ENCODE measurements around the gene URI1. TPM values are rescaled to one million over a fixed set of nuclear protein-coding genes. Genes with fewer than 3 reads are reported as not detected.

Gene URI1
- total and polyA plus RNA-seq, 7 experiments from 2014 or later = 17.5 to 106 (median 56.5) TPM

DNA sequence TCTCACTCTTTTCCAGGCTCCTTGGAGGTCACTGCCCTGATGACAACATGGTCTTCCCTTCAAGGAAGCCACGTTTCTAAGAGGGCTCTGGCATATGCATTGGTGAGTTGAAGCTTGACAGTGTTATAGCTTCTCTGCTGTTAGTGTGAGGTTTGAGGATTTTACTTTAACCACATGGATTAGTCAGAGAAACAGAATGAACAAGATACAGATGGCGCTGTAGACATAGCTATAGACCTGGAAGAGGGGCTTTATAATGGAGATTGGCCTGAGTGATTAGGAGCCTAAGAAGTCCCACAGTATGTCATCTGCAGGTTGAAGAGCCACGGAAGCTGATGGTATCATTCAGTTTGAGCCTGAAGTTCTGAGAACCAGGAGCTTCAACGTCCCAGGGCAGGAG is 18.4 kb upstream of the URI1 start:
- H3K27me3 Mint-ChIP-seq = peaks cover 0 to 9% (median 5%) of the 10 kb centered on the region in 5 donors
- H3K4me1 Mint-ChIP-seq = peaks cover 0 to 5% (median 0%) of the 10 kb centered on the region in 7 donors
- Histone ChIP-seq H3K9me3 (ENCODE audit: control insufficient read depth in 2 of 3, low read length in 3 of 3) (no peaks in the 10 kb centered on the region), H3K4me1 (ENCODE audit: control insufficient read depth in 2 of 2, insufficient read depth in 2 of 2, low read length in 2 of 2) (no peaks in the 10 kb centered on the region), H3K4me3 (ENCODE audit: low read length) (no peak overlapping the region), H3K27ac (ENCODE audit: low read depth, low read length) (no peak overlapping the region), H3K27me3 (ENCODE audit: control insufficient read depth in 2 of 2, insufficient read depth in 2 of 2, low read length in 2 of 2) (no peaks in the 10 kb centered on the region), H3K36me3 (ENCODE audit: control insufficient read depth in 2 of 3, insufficient read depth in 3 of 3, low read length in 3 of 3) (no peaks in the 10 kb centered on the region)
- no peak overlapping the region for H3K27ac Mint-ChIP-seq
- no peak overlapping the region for H3K4me3 Mint-ChIP-seq
- no peaks in the 10 kb centered on the region for H3K36me3 Mint-ChIP-seq
- DNase-seq (no peak), ATAC-seq (no peak)
- ChIA-PET POLR2A (no interaction called here), CTCF (no interaction called here)
- intact Hi-C loops (cut with micrococcal nuclease) = no loop called here
- peaks cover 0 to 2% (median 0%) of the 10 kb centered on the region in 11 donors for H3K9me3 Mint-ChIP-seq

GRCh38 chr19:29926031-29926430 is 16.0 kb upstream of the URI1 start:
- Mint-ChIP-seq H3K4me1 (peaks cover 0 to 5% (median 0%) of the 10 kb centered on the region in 7 donors), H3K27me3 (peaks cover 0 to 5% (median 3%) of the 10 kb centered on the region in 5 donors), H3K27ac (no peak overlapping the region), H3K4me3 (no peak overlapping the region), H3K36me3 (no peaks in the 10 kb centered on the region), H3K9me3 (peaks cover 0 to 2% (median 0%) of the 10 kb centered on the region in 11 donors)
- no peaks in the 10 kb centered on the region for H3K9me3 ChIP-seq (ENCODE audit: control insufficient read depth in 2 of 3, low read length in 3 of 3)
- ATAC-seq (no peak), DNase-seq (no peak)
- ChIA-PET CTCF (no interaction called here), POLR2A (no interaction called here)
- H3K4me3 ChIP-seq (ENCODE audit: low read length) = no peak overlapping the region
- no peaks in the 10 kb centered on the region for H3K27me3 ChIP-seq (ENCODE audit: control insufficient read depth in 2 of 2, insufficient read depth in 2 of 2, low read length in 2 of 2)
- no peaks in the 10 kb centered on the region for H3K4me1 ChIP-seq (ENCODE audit: control insufficient read depth in 2 of 2, insufficient read depth in 2 of 2, low read length in 2 of 2)
- intact Hi-C loops (cut with micrococcal nuclease) = no loop called here
- H3K27ac ChIP-seq (ENCODE audit: low read depth, low read length) = no peak overlapping the region
- H3K36me3 ChIP-seq (ENCODE audit: control insufficient read depth in 2 of 3, insufficient read depth in 3 of 3, low read length in 3 of 3) = no peaks in the 10 kb centered on the region

DNA sequence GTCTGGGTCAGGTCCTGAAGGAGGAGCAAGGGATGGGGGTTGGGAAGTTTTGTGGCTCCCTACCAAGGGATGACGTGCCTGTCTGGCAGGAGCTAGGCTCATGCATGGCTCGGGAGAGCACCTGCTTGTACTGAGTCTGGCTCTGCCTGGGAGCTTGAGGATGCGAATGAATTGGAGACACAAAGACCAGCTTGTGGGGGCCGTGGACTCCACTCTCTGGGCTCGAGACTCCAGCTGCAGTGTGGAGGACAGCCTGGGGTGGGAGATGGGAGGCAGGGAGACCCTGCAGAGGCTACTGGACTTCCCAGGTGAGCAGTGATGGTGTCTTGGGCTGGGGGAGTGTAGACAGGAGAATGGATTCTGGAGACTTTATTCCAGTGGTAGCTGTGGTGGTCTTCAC is 15.2 kb upstream of the URI1 start:
- H3K4me3 ChIP-seq (ENCODE audit: low read length) = no peak overlapping the region
- Mint-ChIP-seq H3K4me3 (no peak overlapping the region), H3K36me3 (no peaks in the 10 kb centered on the region), H3K4me1 (peaks cover 0 to 5% (median 0%) of the 10 kb centered on the region in 7 donors), H3K27me3 (peaks cover 0 to 5% (median 3%) of the 10 kb centered on the region in 5 donors), H3K9me3 (peaks cover 0 to 5% (median 0%) of the 10 kb centered on the region in 11 donors), H3K27ac (no peak overlapping the region)
- no peak for DNase-seq
- no peak for ATAC-seq
- H3K9me3 ChIP-seq (ENCODE audit: control insufficient read depth in 2 of 3, low read length in 3 of 3) = no peaks in the 10 kb centered on the region
- intact Hi-C loops (cut with micrococcal nuclease) = no loop called here
- H3K36me3 ChIP-seq (ENCODE audit: control insufficient read depth in 2 of 3, insufficient read depth in 3 of 3, low read length in 3 of 3) = no peaks in the 10 kb centered on the region
- ChIA-PET CTCF (no interaction called here), POLR2A (no interaction called here)
- H3K4me1 ChIP-seq (ENCODE audit: control insufficient read depth in 2 of 2, insufficient read depth in 2 of 2, low read length in 2 of 2) = no peaks in the 10 kb centered on the region
- H3K27me3 ChIP-seq (ENCODE audit: control insufficient read depth in 2 of 2, insufficient read depth in 2 of 2, low read length in 2 of 2) = no peaks in the 10 kb centered on the region
- no peak overlapping the region for H3K27ac ChIP-seq (ENCODE audit: low read depth, low read length)

DNA sequence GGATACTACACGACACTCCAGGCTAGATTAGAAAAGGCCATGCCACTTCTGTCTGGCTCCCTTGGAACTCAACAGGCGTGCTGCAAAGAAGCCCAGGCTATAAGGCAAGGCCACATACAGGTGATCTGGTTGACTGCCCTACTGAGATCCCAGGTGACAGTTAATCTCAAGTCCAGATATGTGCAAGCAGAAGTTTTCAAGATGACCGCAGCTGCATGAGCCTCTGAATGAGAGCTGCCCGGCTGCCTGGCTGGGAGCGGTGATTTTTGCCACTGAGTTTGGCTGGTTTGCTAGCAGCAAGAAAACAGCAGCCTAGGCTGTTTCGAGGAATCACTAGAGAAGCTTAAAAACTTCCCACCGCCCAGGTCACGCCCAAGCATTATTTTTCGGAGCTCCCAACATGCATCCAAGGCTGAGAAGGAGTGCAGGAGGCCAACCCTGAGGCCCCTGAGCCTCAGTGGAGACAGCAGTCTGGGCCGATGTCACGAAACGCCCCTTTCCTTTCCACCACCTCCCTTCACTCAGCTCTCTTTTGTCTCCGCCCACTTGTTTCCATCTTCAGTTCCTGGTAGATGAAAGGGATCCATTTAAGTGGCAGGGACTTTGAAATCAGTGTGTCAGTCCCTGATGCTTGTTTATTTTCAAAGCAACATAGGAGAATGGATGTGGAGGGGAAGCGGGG is 14.0 kb upstream of the URI1 start:
- ChIA-PET CTCF (no interaction called here), POLR2A (interaction anchor here (1.0 kb wide), 1 partner anchor 14 kb away, joined by 3 read pairs; no protein-coding TSS in a partner anchor)
- Mint-ChIP-seq H3K4me1 (peaks cover 0 to 5% (median 0%) of the 10 kb centered on the region in 7 donors), H3K4me3 (no peak overlapping the region), H3K9me3 (peaks cover 0 to 6% (median 2%) of the 10 kb centered on the region in 11 donors), H3K27me3 (peaks cover 0 to 3% (median 0%) of the 10 kb centered on the region in 5 donors), H3K36me3 (no peaks in the 10 kb centered on the region), H3K27ac (no peak overlapping the region)
- no peak overlapping the region for H3K4me3 ChIP-seq (ENCODE audit: low read length)
- no peak for ATAC-seq
- no peaks in the 10 kb centered on the region for H3K27me3 ChIP-seq (ENCODE audit: control insufficient read depth in 2 of 2, insufficient read depth in 2 of 2, low read length in 2 of 2)
- H3K27ac ChIP-seq (ENCODE audit: low read depth, low read length) = no peak overlapping the region
- no peaks in the 10 kb centered on the region for H3K9me3 ChIP-seq (ENCODE audit: control insufficient read depth in 2 of 3, low read length in 3 of 3)
- H3K4me1 ChIP-seq (ENCODE audit: control insufficient read depth in 2 of 2, insufficient read depth in 2 of 2, low read length in 2 of 2) = no peaks in the 10 kb centered on the region
- no peak for DNase-seq
- intact Hi-C loops (cut with micrococcal nuclease) = no loop called here
- no peaks in the 10 kb centered on the region for H3K36me3 ChIP-seq (ENCODE audit: control insufficient read depth in 2 of 3, insufficient read depth in 3 of 3, low read length in 3 of 3)

GRCh38 chr19:29928831-29929230 is 13.2 kb upstream of the URI1 start:
- Histone ChIP-seq H3K27ac (ENCODE audit: low read depth, low read length) (no peak overlapping the region), H3K27me3 (ENCODE audit: control insufficient read depth in 2 of 2, insufficient read depth in 2 of 2, low read length in 2 of 2) (no peaks in the 10 kb centered on the region), H3K4me3 (ENCODE audit: low read length) (no peak overlapping the region), H3K9me3 (ENCODE audit: control insufficient read depth in 2 of 3, low read length in 3 of 3) (no peaks in the 10 kb centered on the region), H3K36me3 (ENCODE audit: control insufficient read depth in 2 of 3, insufficient read depth in 3 of 3, low read length in 3 of 3) (no peaks in the 10 kb centered on the region), H3K4me1 (ENCODE audit: control insufficient read depth in 2 of 2, insufficient read depth in 2 of 2, low read length in 2 of 2) (no peaks in the 10 kb centered on the region)
- H3K27me3 Mint-ChIP-seq = peaks cover 0 to 3% (median 0%) of the 10 kb centered on the region in 5 donors
- ChIA-PET POLR2A (interaction anchor here (1.0 kb wide), 1 partner anchor 14 kb away, joined by 3 read pairs; no protein-coding TSS in a partner anchor), CTCF (no interaction called here)
- H3K36me3 Mint-ChIP-seq = no peaks in the 10 kb centered on the region
- no peak for DNase-seq
- ATAC-seq = no peak
- no peak overlapping the region for H3K27ac Mint-ChIP-seq
- intact Hi-C loops (cut with micrococcal nuclease) = no loop called here
- peaks cover 0 to 6% (median 3%) of the 10 kb centered on the region in 11 donors for H3K9me3 Mint-ChIP-seq
- H3K4me3 Mint-ChIP-seq = no peak overlapping the region
- H3K4me1 Mint-ChIP-seq = peaks cover 0 to 5% (median 0%) of the 10 kb centered on the region in 7 donors

DNA sequence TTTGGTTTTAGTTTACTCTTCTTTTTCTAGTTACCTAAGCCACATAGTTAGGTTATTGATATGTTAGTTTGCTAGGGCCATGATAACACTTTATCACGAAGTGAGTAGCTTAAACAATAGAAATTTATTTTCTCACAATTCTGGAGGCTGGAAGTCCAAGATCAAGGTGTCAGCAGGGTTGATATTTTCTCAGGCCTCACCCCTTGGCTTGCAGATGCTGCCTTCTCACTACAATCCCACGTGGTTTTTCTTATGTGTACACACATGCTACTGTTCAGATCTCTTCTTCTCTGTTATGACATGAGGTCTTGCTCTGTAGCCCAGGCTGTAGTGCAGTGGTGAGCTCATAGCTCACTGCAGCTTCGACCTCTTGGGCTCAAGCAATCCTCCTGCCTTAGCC is 7.8 kb upstream of the URI1 start:
- ChIA-PET CTCF (no interaction called here), POLR2A (no interaction called here)
- Histone ChIP-seq H3K27ac (ENCODE audit: low read depth, low read length) (no peak overlapping the region), H3K4me1 (ENCODE audit: control insufficient read depth in 2 of 2, insufficient read depth in 2 of 2, low read length in 2 of 2) (no peaks in the 10 kb centered on the region), H3K27me3 (ENCODE audit: control insufficient read depth in 2 of 2, insufficient read depth in 2 of 2, low read length in 2 of 2) (no peaks in the 10 kb centered on the region), H3K36me3 (ENCODE audit: control insufficient read depth in 2 of 3, insufficient read depth in 3 of 3, low read length in 3 of 3) (no peaks in the 10 kb centered on the region), H3K4me3 (ENCODE audit: low read length) (no peak overlapping the region), H3K9me3 (ENCODE audit: control insufficient read depth in 2 of 3, low read length in 3 of 3) (peaks cover 0 to 3% (median 0%) of the 10 kb centered on the region in 3 experiments)
- H3K9me3 Mint-ChIP-seq = peaks cover 7 to 39% (median 21%) of the 10 kb centered on the region in 11 donors
- DNase-seq = no peak
- no peak overlapping the region for H3K4me3 Mint-ChIP-seq
- peaks cover 0 to 17% (median 6%) of the 10 kb centered on the region in 5 donors for H3K36me3 Mint-ChIP-seq
- no peak for ATAC-seq
- no peak overlapping the region for H3K27ac Mint-ChIP-seq
- peaks cover 0 to 13% (median 5%) of the 10 kb centered on the region in 5 donors for H3K27me3 Mint-ChIP-seq
- intact Hi-C loops (cut with micrococcal nuclease) = no loop called here
- no peaks in the 10 kb centered on the region for H3K4me1 Mint-ChIP-seq

DNA sequence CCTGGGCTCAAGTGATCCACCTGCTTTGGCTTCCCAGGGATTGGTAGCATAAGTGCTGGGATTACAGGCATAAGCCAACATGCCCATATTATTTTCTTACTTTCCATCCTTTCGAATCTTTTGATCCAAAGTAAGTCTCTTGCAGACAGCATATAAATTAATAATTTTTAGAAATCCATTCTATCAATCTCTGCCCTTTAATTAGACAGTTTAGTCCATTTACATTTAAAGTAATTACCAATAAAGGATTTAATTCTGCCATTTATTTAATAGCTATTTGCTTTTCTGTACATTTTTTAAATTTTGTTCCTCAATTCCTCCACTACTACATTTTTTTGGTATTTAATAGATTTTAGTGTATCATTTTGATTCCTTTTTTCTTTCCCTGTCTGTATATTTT is 7.3 kb upstream of the URI1 start:
- ChIA-PET CTCF (no interaction called here), POLR2A (no interaction called here)
- Histone ChIP-seq H3K27ac (ENCODE audit: low read depth, low read length) (no peak overlapping the region), H3K4me3 (ENCODE audit: low read length) (no peak overlapping the region), H3K9me3 (ENCODE audit: control insufficient read depth in 2 of 3, low read length in 3 of 3) (peaks cover 0 to 3% (median 0%) of the 10 kb centered on the region in 3 experiments), H3K27me3 (ENCODE audit: control insufficient read depth in 2 of 2, insufficient read depth in 2 of 2, low read length in 2 of 2) (no peaks in the 10 kb centered on the region), H3K36me3 (ENCODE audit: control insufficient read depth in 2 of 3, insufficient read depth in 3 of 3, low read length in 3 of 3) (no peaks in the 10 kb centered on the region), H3K4me1 (ENCODE audit: control insufficient read depth in 2 of 2, insufficient read depth in 2 of 2, low read length in 2 of 2) (no peaks in the 10 kb centered on the region)
- ATAC-seq (no peak), DNase-seq (no peak)
- H3K4me1 Mint-ChIP-seq = peaks cover 0 to 5% (median 0%) of the 10 kb centered on the region in 7 donors
- no peak overlapping the region for H3K4me3 Mint-ChIP-seq
- H3K36me3 Mint-ChIP-seq = peaks cover 3 to 17% (median 9%) of the 10 kb centered on the region in 5 donors
- intact Hi-C loops (cut with micrococcal nuclease) = no loop called here
- H3K27me3 Mint-ChIP-seq = peaks cover 0 to 13% (median 5%) of the 10 kb centered on the region in 5 donors
- H3K27ac Mint-ChIP-seq = no peak overlapping the region
- H3K9me3 Mint-ChIP-seq = peaks cover 7 to 39% (median 21%) of the 10 kb centered on the region in 11 donors
